Osteoblast (primary cell): Measurements from ENCODE around the gene RIC8B. TPM values are rescaled to one million over a fixed set of nuclear protein-coding genes. Genes with fewer than 3 reads are reported as not detected.

Experiments used
- DNase-seq: peaks from one replicate; pipeline ENCODE4 v3.0.0; 2011; ENCODE audit warnings: low spot score, mixed read lengths; ENCODE audit not compliant: insufficient read length; ENCODE audit errors: missing footprints
- H2AFZ ChIP-seq: 2 replicates; pipeline ENCODE4 v1.6.0; 2011; ENCODE audit warnings: mild to moderate bottlenecking, low read length
- H3K27ac ChIP-seq: 2 replicates; pipeline ENCODE4 v1.5.1; 2011; ENCODE audit warnings: mild to moderate bottlenecking, low read depth, low read length, moderate library complexity
- H3K27me3 ChIP-seq: 2 replicates; pipeline ENCODE4 v1.6.0; 2012; ENCODE audit warnings: mild to moderate bottlenecking, control low read depth, inconsistent platforms, low read length, moderate library complexity; ENCODE audit not compliant: insufficient read depth
- H3K36me3 ChIP-seq: 2 replicates; pipeline ENCODE4 v1.5.1; 2011; ENCODE audit warnings: mild to moderate bottlenecking, low read length, control low read depth, moderate library complexity; ENCODE audit not compliant: insufficient read depth
- H3K4me1 ChIP-seq: 2 replicates; pipeline ENCODE4 v1.5.1; 2011; ENCODE audit warnings: mild to moderate bottlenecking, low read length, control low read depth, moderate library complexity; ENCODE audit not compliant: insufficient read depth
- H3K4me2 ChIP-seq: 2 replicates; pipeline ENCODE4 v1.6.0; 2011; ENCODE audit warnings: mild to moderate bottlenecking, low read length; ENCODE audit not compliant: insufficient read depth
- H3K4me3 ChIP-seq: fragments of 200-600 bp; sonication (generic); 3 replicates; pipeline ENCODE4 v1.5.1; 2012; ENCODE audit warnings: mild to moderate bottlenecking, low read length, inconsistent platforms; ENCODE audit not compliant: insufficient read depth
- H3K79me2 ChIP-seq: 2 replicates; pipeline ENCODE4 v1.6.0; 2012; ENCODE audit warnings: mild to moderate bottlenecking, low read length, control low read depth, inconsistent platforms; ENCODE audit not compliant: insufficient read depth
- H3K9me3 ChIP-seq: 2 replicates; pipeline ENCODE4 v1.5.1; 2011; ENCODE audit warnings: low read depth, low read length, control low read depth
- H4K20me1 ChIP-seq: 2 replicates; pipeline ENCODE4 v1.6.0; 2012; ENCODE audit warnings: mild to moderate bottlenecking, low read length, control low read depth; ENCODE audit not compliant: insufficient read depth
- CTCF ChIP-seq: IDR thresholded peaks from 2 replicates; pipeline ENCODE4 v1.5.1; 2011; ENCODE audit warnings: mild to moderate bottlenecking, low read depth, low read length, moderate library complexity; ENCODE audit errors: extremely low read depth
- total RNA-seq: library from RNA; depleted of rRNA; stranded (reverse); fragments of >200 nt; gene quantifications from 2 replicates; pipeline ENCODE4 v1.2.3, GENCODE V29; 2012

RIC8B gene
- total RNA-seq, 1 donor: 13.4 TPM

DNA sequence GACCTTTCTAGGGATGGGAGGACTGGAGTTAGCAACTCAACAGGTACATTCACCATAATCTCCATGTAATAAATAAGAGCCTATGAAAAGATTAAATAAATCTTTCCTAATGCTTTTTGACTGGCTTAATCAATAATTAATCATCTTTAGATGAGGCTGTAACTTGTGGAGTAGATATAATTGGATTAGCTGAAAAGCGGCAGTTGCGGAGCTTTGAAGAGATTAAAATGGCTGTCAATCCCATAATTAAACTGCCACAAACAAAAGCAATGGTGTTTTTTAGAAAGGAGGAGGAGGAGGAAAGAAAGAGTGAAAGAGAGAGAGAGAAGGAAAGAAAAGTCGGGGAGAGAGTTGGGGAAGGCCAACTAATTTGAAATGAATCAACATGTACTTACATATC, 110.5 kb downstream of the RIC8B start:
- H3K27ac ChIP-seq: no peak overlapping the region
- no peak for TF ChIP-seq CTCF
- no peak overlapping the region for H2AFZ ChIP-seq
- H3K4me2 ChIP-seq: no peak overlapping the region
- peaks cover 10% of the 10 kb centered on the region for H3K36me3 ChIP-seq
- H4K20me1 ChIP-seq: no peaks in the 10 kb centered on the region
- H3K27me3 ChIP-seq: no peaks in the 10 kb centered on the region
- H3K4me3 ChIP-seq: no peak overlapping the region
- no peaks in the 10 kb centered on the region for H3K9me3 ChIP-seq
- no peaks in the 10 kb centered on the region for H3K4me1 ChIP-seq
- H3K79me2 ChIP-seq: no peaks in the 10 kb centered on the region
- DNase-seq: no peak

DNA sequence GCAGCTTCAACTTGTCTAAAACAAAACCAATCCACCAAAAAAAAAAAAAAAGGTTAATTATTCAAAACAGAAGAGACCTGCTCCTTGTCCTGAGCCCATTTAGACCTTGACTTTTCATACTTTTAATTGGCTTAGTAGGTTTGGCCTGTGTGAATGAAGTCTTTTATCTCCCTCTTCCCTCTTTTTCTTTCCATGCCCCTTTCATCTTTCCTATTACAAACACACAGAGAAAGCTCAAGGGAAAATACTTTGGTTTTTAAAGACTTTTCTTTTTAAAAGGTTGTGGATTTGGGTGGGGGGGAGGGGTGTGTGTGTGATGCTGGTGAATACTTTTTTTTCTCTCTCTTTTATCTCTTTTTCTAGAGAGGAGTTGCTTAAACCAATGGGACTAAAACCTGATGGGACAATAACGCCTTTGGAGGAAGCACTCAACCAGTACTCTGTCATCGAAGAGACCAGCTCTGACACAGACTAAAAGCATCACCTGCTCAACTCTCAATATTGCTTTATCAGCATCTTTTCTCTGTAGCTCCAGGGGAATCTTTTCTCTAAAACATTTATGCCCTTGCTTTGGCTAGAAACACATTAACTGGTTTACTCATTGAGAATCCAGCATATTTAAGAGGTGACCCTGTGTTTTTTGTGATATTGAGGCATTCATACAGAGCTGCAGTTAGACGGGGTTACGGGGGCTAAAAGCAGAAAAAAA, 111.2 kb downstream of the RIC8B start:
- Histone ChIP-seq H3K27ac (no peak overlapping the region), H3K79me2 (no peaks in the 10 kb centered on the region), H3K27me3 (no peaks in the 10 kb centered on the region), H3K4me1 (no peaks in the 10 kb centered on the region), H3K36me3 (peaks cover 10% of the 10 kb centered on the region), H3K9me3 (no peaks in the 10 kb centered on the region), H3K4me3 (no peak overlapping the region), H3K4me2 (no peak overlapping the region), H4K20me1 (no peaks in the 10 kb centered on the region), H2AFZ (no peak overlapping the region)
- TF ChIP-seq CTCF: no peak
- DNase-seq: no peak

DNA sequence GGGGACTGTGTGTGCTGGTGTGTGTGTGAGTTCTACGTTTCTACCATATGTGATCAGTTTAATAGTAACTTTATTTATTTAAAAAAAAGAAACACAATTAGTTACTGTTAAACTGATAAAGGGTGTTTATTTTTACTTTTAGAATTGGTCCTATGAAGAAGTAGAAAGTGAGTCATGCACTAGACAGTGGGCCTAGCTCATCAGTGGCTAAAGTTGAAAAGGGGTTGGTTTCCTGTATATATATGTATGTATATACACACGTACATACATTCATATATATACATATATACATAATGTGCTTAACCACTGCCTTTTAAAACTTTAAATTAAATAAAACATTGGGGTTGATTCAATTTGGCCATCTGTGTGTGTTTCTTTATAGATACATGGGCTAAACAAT, 112.5 kb downstream of the RIC8B start:
- Histone ChIP-seq H3K4me2 (no peak overlapping the region), H3K9me3 (no peaks in the 10 kb centered on the region), H3K4me1 (no peaks in the 10 kb centered on the region), H3K79me2 (no peaks in the 10 kb centered on the region), H3K27me3 (no peaks in the 10 kb centered on the region), H3K27ac (no peak overlapping the region), H3K36me3 (peaks cover 10% of the 10 kb centered on the region), H4K20me1 (no peaks in the 10 kb centered on the region), H3K4me3 (no peak overlapping the region), H2AFZ (no peak overlapping the region)
- DNase-seq: no peak
- no peak for TF ChIP-seq CTCF

- Histone ChIP-seq H3K27ac (no peak overlapping the region), H3K4me1 (no peaks in the 10 kb centered on the region), H4K20me1 (no peaks in the 10 kb centered on the region), H3K79me2 (no peaks in the 10 kb centered on the region), H3K4me3 (no peak overlapping the region), H3K4me2 (no peak overlapping the region), H2AFZ (no peak overlapping the region), H3K9me3 (no peaks in the 10 kb centered on the region), H3K36me3 (peaks cover 10% of the 10 kb centered on the region), H3K27me3 (no peaks in the 10 kb centered on the region)
- DNase-seq: no peak
- no peak for TF ChIP-seq CTCF
Measured at GRCh38 chr12:106888348-106888970, 114.0 kb downstream of the RIC8B start.
